ENCODE data around the gene PHETA1.
"Not testable (repeated sequence)": the region's sequence is repeated elsewhere in the genome, so short reads cannot be mapped to it uniquely, and the experiment has no call there.

PHETA1 gene

GRCh38 chr12:111349748-111350520, 19.0 kb downstream of the PHETA1 start:
- H3K9me3 ChIP-seq (ENCODE audit: control insufficient read depth in 1 of 2, low read length in 2 of 2) = peaks cover 6 to 7% of the 10 kb centered on the region in 2 donors
- no peaks in the 10 kb centered on the region for H3K27me3 ChIP-seq (ENCODE audit: control insufficient read depth in 1 of 2, insufficient read depth in 2 of 2, low read length in 2 of 2)
- no peak overlapping the region for H3K27ac ChIP-seq (ENCODE audit: low read depth, low read length)
- no peaks in the 10 kb centered on the region for H3K36me3 ChIP-seq (ENCODE audit: control insufficient read depth in 1 of 2, insufficient read depth in 2 of 2, low read length in 2 of 2)
- no peak overlapping the region for H3K4me3 ChIP-seq (ENCODE audit: low read depth in 1 of 2, low read length in 2 of 2)
- H3K9ac ChIP-seq (ENCODE audit: low read depth in 1 of 2, low read length in 2 of 2) = no peak overlapping the region
- no peaks in the 10 kb centered on the region for H3K4me1 ChIP-seq (ENCODE audit: control insufficient read depth in 1 of 2, insufficient read depth in 2 of 2, low read length in 2 of 2)

DNA sequence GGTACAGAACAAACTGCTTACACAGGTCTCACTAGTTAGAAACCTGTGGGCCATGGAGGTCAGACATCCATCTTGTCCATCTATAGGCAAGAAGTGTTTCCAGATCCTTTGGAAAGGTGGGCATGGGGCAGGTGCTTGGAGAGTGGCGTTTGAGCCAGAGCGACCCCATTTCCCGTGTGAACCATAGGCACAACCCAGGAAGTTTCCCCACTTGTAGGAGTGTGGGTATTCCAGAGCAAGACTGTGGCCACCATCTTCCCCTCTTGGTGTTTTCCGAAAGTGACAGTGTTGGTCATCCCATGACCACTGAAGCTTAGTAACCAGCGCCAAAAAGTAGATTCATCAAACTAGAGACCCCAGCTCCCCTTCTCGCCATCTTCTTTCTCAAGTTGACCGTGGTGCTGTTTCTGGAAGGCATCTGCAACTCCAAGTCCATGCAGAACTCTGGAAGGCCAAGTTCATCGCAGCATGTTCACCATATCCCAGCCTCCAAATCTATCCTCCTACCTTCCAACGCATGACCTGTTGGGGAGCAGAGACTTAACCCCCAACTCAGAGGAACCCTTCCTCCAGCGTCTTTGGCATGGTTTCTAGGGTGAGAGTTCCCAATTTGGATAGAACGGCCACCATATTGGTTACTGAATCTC, 19.7 kb downstream of the PHETA1 start:
- H3K27ac ChIP-seq (ENCODE audit: low read depth, low read length) = no peak overlapping the region
- no peak overlapping the region for H3K9ac ChIP-seq (ENCODE audit: low read depth in 1 of 2, low read length in 2 of 2)
- H3K27me3 ChIP-seq (ENCODE audit: control insufficient read depth in 1 of 2, insufficient read depth in 2 of 2, low read length in 2 of 2) = no peaks in the 10 kb centered on the region
- no peak overlapping the region for H3K4me3 ChIP-seq (ENCODE audit: low read depth in 1 of 2, low read length in 2 of 2)
- no peaks in the 10 kb centered on the region for H3K36me3 ChIP-seq (ENCODE audit: control insufficient read depth in 1 of 2, insufficient read depth in 2 of 2, low read length in 2 of 2)
- no peaks in the 10 kb centered on the region for H3K4me1 ChIP-seq (ENCODE audit: control insufficient read depth in 1 of 2, insufficient read depth in 2 of 2, low read length in 2 of 2)
- H3K9me3 ChIP-seq (ENCODE audit: control insufficient read depth in 1 of 2, low read length in 2 of 2) = peaks cover 6 to 7% of the 10 kb centered on the region in 2 donors

GRCh38 chr12:111347891-111348644, 20.8 kb downstream of the PHETA1 start:
- Histone ChIP-seq H3K27me3 (ENCODE audit: control insufficient read depth in 1 of 2, insufficient read depth in 2 of 2, low read length in 2 of 2) (no peaks in the 10 kb centered on the region), H3K27ac (ENCODE audit: low read depth, low read length) (no peak overlapping the region), H3K9me3 (ENCODE audit: control insufficient read depth in 1 of 2, low read length in 2 of 2) (peaks cover 8 to 9% of the 10 kb centered on the region in 2 donors), H3K9ac (ENCODE audit: low read depth in 1 of 2, low read length in 2 of 2) (no peak overlapping the region), H3K4me1 (ENCODE audit: control insufficient read depth in 1 of 2, insufficient read depth in 2 of 2, low read length in 2 of 2) (no peaks in the 10 kb centered on the region), H3K36me3 (ENCODE audit: control insufficient read depth in 1 of 2, insufficient read depth in 2 of 2, low read length in 2 of 2) (no peaks in the 10 kb centered on the region), H3K4me3 (ENCODE audit: low read depth in 1 of 2, low read length in 2 of 2) (no peak overlapping the region)

GRCh38 chr12:111344254-111344875, 24.5 kb downstream of the PHETA1 start:
- Histone ChIP-seq H3K36me3 (ENCODE audit: control insufficient read depth in 1 of 2, insufficient read depth in 2 of 2, low read length in 2 of 2) (no peaks in the 10 kb centered on the region), H3K9me3 (ENCODE audit: control insufficient read depth in 1 of 2, low read length in 2 of 2) (peaks cover 10% of the 10 kb centered on the region in 2 donors), H3K9ac (ENCODE audit: low read depth in 1 of 2, low read length in 2 of 2) (no peak overlapping the region)

GRCh38 chr12:111343181-111343580, 25.7 kb downstream of the PHETA1 start:
- H3K4me1 ChIP-seq (ENCODE audit: control insufficient read depth in 1 of 2, insufficient read depth in 2 of 2, low read length in 2 of 2) = peaks cover 0 to 4% of the 10 kb centered on the region in 2 donors
- no peak overlapping the region for H3K27ac ChIP-seq (ENCODE audit: low read depth, low read length)
- no peaks in the 10 kb centered on the region for H3K27me3 ChIP-seq (ENCODE audit: control insufficient read depth in 1 of 2, insufficient read depth in 2 of 2, low read length in 2 of 2)
- H3K4me3 ChIP-seq (ENCODE audit: low read depth in 1 of 2, low read length in 2 of 2) = no peak overlapping the region
- no peak overlapping the region for H3K9ac ChIP-seq (ENCODE audit: low read depth in 1 of 2, low read length in 2 of 2)
- H3K9me3 ChIP-seq (ENCODE audit: control insufficient read depth in 1 of 2, low read length in 2 of 2) = peaks cover 6 to 9% of the 10 kb centered on the region in 2 donors
- H3K36me3 ChIP-seq (ENCODE audit: control insufficient read depth in 1 of 2, insufficient read depth in 2 of 2, low read length in 2 of 2) = no peaks in the 10 kb centered on the region

More at GRCh38 chr12:111344254-111344875, 24.5 kb downstream of the PHETA1 start:
- no peak overlapping the region for H3K4me3 ChIP-seq (ENCODE audit: low read depth in 1 of 2, low read length in 2 of 2)
- H3K27ac ChIP-seq (ENCODE audit: low read depth, low read length) = no peak overlapping the region
- peaks cover 0 to under 1% of the 10 kb centered on the region in 2 donors for H3K4me1 ChIP-seq (ENCODE audit: control insufficient read depth in 1 of 2, insufficient read depth in 2 of 2, low read length in 2 of 2)
- no peaks in the 10 kb centered on the region for H3K27me3 ChIP-seq (ENCODE audit: control insufficient read depth in 1 of 2, insufficient read depth in 2 of 2, low read length in 2 of 2)

GRCh38 chr12:111342376-111342775, 26.5 kb downstream of the PHETA1 start:
- Histone ChIP-seq H3K9ac (ENCODE audit: low read depth in 1 of 2, low read length in 2 of 2) (no peak overlapping the region), H3K9me3 (ENCODE audit: control insufficient read depth in 1 of 2, low read length in 2 of 2) (peaks cover 3 to 5% of the 10 kb centered on the region in 2 donors), H3K4me3 (ENCODE audit: low read depth in 1 of 2, low read length in 2 of 2) (no peak overlapping the region), H3K27ac (ENCODE audit: low read depth, low read length) (no peak overlapping the region), H3K36me3 (ENCODE audit: control insufficient read depth in 1 of 2, insufficient read depth in 2 of 2, low read length in 2 of 2) (no peaks in the 10 kb centered on the region), H3K27me3 (ENCODE audit: control insufficient read depth in 1 of 2, insufficient read depth in 2 of 2, low read length in 2 of 2) (no peaks in the 10 kb centered on the region), H3K4me1 (ENCODE audit: control insufficient read depth in 1 of 2, insufficient read depth in 2 of 2, low read length in 2 of 2) (peaks cover 0 to 4% of the 10 kb centered on the region in 2 donors)

DNA sequence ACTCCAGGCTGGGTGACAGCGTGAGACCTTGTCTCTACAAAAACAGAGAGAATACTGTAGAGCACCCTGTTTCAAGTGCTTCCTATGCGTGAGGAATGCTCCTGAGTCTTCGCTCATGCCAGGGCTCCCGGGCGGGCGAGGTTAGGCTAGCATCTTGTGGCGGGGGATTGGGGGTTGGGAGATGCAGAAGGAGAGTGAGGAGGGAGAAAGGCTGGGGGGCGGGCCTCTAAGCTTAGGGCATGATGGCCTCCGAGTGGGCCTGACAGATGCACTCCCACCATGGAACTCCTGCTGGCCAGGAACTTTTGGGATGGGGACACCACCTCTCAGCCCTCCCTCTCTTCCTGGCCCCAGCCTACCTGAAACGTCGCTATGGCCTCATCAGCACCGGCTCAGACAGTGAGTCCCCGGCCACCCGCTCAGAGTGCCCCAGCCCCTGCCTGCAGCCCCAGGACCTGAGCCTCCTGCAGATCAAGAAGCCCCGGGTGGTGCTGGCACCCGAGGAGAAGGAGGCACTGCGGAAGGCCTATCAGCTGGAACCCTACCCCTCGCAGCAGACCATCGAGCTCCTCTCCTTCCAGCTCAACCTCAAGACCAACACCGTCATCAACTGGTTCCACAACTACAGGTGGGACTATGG, 27.3 kb downstream of the PHETA1 start:
- H3K4me3 ChIP-seq (ENCODE audit: low read depth in 1 of 2, low read length in 2 of 2) = no peak overlapping the region
- H3K4me1 ChIP-seq (ENCODE audit: control insufficient read depth in 1 of 2, insufficient read depth in 2 of 2, low read length in 2 of 2) = peaks cover 0 to 4% of the 10 kb centered on the region in 2 donors
- H3K36me3 ChIP-seq (ENCODE audit: control insufficient read depth in 1 of 2, insufficient read depth in 2 of 2, low read length in 2 of 2) = no peaks in the 10 kb centered on the region
- H3K9ac ChIP-seq (ENCODE audit: low read depth in 1 of 2, low read length in 2 of 2) = no peak overlapping the region
- peaks cover 3 to 5% of the 10 kb centered on the region in 2 donors for H3K9me3 ChIP-seq (ENCODE audit: control insufficient read depth in 1 of 2, low read length in 2 of 2)
- no peak overlapping the region for H3K27ac ChIP-seq (ENCODE audit: low read depth, low read length)
- H3K27me3 ChIP-seq (ENCODE audit: control insufficient read depth in 1 of 2, insufficient read depth in 2 of 2, low read length in 2 of 2) = no peaks in the 10 kb centered on the region

DNA sequence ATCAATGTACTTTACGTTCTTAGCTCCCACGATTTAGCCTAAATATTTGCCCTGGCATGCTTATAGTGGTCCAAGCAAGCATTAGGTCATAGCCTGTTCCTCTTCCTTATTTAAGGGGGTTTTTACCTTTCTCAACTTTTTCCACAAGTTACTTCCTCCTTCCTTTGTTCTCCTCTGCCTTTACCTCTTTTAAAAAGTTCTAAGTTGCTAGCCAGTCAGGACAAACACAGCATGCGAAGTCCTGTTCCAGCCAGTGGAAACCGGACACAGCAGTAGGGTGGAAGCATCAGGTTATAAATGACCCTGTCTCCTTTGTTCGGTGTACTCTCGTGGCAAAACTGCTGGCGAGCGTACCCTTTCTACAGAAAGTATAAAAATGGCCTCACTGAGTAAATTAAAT, 28.2 kb downstream of the PHETA1 start:
- H3K36me3 ChIP-seq (ENCODE audit: control insufficient read depth in 1 of 2, insufficient read depth in 2 of 2, low read length in 2 of 2) = not testable (repeated sequence)

GRCh38 chr12:111340231-111340630, 28.7 kb downstream of the PHETA1 start:
- no peaks in the 10 kb centered on the region for H3K27me3 ChIP-seq (ENCODE audit: control insufficient read depth in 1 of 2, insufficient read depth in 2 of 2, low read length in 2 of 2)
- H3K9ac ChIP-seq (ENCODE audit: low read depth in 1 of 2, low read length in 2 of 2) = no peak overlapping the region
- H3K36me3 ChIP-seq (ENCODE audit: control insufficient read depth in 1 of 2, insufficient read depth in 2 of 2, low read length in 2 of 2) = no peaks in the 10 kb centered on the region
- peaks cover 3 to 5% of the 10 kb centered on the region in 2 donors for H3K9me3 ChIP-seq (ENCODE audit: control insufficient read depth in 1 of 2, low read length in 2 of 2)
- no peak overlapping the region for H3K27ac ChIP-seq (ENCODE audit: low read depth, low read length)
- peaks cover 0 to 4% of the 10 kb centered on the region in 2 donors for H3K4me1 ChIP-seq (ENCODE audit: control insufficient read depth in 1 of 2, insufficient read depth in 2 of 2, low read length in 2 of 2)
- H3K4me3 ChIP-seq (ENCODE audit: low read depth in 1 of 2, low read length in 2 of 2) = no peak overlapping the region

More for the DNA sequence above, 28.2 kb downstream of the PHETA1 start:
- H3K27me3 ChIP-seq (ENCODE audit: control insufficient read depth in 1 of 2, insufficient read depth in 2 of 2, low read length in 2 of 2); H3K27ac ChIP-seq (ENCODE audit: low read depth, low read length); H3K4me1 ChIP-seq (ENCODE audit: control insufficient read depth in 1 of 2, insufficient read depth in 2 of 2, low read length in 2 of 2); H3K4me3 ChIP-seq (ENCODE audit: low read depth in 1 of 2, low read length in 2 of 2); H3K9me3 ChIP-seq (ENCODE audit: control insufficient read depth in 1 of 2, low read length in 2 of 2); H3K9ac ChIP-seq (ENCODE audit: low read depth in 1 of 2, low read length in 2 of 2): not testable (repeated sequence)

Data from duodenal mucosa (tissue), 2 donors.